NAMALWA (cell line): ENCODE data around the gene UVRAG.
"Not testable (repeated sequence)": the region's sequence is repeated elsewhere in the genome, so short reads cannot be mapped to it uniquely, and the experiment has no call there.

Experiments
- DNase-seq: peaks from one replicate; pipeline ENCODE4 v3.0.0-alpha.2; 2015; ENCODE audit warnings: low spot score

UVRAG gene

GRCh38 chr11:75968021-75968625 is 153.1 kb downstream of the UVRAG start:
- no peak for DNase-seq

- DNase-seq, result no peak
Measured at GRCh38 chr11:75969626-75970308, 154.8 kb downstream of the UVRAG start.

- not testable (repeated sequence) for DNase-seq
Measured at GRCh38 chr11:75973710-75974109, 158.7 kb downstream of the UVRAG start.

DNA sequence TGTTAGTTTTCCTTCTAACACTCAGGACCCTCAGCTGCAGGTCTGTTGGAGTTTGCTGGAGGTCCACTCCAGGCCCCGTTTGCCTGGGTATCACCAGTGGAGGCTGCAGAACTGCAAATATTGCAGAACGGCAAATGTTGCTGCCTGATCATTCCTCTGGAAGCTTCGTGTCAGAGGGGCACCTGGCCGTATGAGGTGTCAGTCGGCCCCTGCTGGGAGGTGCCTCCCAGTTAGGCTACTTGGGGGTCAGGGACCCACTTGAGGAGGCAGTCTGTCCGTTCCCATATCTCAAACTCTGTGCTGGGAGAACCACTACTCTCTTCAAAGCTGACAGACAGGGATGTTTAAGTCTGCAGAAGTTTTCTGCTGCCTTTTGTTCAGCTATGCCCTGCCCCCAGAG is 164.1 kb downstream of the UVRAG start:
- not testable (repeated sequence) for DNase-seq

DNA sequence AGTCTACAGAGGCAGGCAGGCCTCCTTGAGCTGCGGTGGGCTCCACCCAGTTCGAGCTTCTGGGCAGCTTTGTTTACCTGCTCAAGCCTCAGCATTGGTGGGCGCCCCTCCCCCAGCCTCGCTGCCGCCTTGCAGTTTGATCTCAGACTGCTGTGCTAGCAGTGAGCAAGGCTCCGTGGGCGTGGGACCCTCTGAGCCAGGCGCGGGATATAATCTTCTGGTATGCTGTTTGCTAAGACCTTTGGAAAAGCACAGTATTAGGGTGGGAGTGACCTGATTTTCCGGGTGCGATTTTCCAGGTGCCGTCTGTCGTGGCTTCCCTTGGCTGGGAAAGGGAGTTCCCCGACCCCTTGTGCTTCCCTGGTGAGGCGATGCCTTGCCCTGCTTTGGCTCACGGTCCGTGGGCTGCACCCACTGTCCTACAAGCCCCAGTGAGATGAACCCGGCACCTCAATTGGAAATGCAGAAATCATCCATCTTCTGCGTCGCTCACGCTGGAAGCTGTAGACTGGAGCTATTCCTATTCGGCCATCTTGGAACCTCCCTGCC is 164.5 kb downstream of the UVRAG start:
- not testable (repeated sequence) for DNase-seq

GRCh38 chr11:75980031-75980430 is 165.0 kb downstream of the UVRAG start:
- DNase-seq, result no peak

DNA sequence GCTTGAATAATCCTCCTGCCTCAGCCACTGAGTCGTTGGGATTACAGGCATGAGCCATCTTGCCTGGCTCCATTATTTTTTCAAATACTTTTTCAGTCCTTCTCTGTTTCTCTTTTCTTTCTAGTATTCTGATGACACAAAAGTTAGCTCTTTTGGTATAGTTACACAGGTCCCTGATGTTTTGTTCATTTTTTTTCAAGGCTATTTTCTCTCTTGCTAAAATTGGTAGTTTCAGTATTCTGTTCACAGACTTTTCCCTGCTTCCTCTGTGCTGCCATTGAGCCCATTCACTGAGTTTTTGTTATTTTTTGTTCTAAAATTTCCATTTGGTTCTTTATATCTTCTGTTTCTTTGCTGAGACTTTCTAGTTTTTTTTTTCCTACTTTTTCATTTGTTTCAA is 166.5 kb downstream of the UVRAG start:
- no peak for DNase-seq

- no peak for DNase-seq
Measured at GRCh38 chr11:75982309-75982708, 167.3 kb downstream of the UVRAG start.

DNA sequence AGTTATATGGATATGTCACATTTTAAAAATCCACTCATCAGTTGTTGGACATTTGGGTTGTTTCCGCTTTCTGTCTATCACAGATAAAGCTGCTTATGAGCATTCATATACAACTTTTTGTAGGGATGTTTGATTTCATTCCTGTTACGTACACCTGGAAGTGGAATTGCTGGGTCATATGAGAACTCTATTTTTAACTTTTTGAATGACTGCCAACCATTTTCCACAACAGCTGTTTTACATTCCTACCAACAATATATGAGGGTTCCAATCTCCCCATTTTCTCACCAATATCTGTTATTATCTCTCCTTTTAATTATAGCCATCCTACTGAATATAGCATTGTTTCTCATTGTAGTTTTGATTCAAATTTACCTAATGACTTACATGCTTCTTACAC is 172.0 kb downstream of the UVRAG start:
- DNase-seq, result no peak

DNA sequence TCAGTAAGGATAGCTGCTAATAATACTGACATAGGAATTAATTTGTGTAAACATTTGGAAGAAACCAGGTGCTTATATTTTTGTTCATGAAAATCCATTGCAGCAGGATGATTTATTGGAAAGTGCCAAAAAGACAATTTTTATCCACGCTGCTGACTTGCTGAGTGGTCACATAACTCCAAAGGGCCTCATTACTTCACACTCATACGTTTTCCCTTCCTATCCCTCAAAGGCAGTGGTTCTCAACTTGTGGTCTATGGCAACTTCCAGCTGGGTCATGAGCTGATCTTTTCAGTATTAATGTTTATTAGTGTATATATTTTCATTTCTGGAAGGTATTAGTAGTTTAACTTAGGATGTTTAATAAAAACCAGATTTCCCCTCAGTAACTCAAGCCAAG is 178.1 kb downstream of the UVRAG start:
- no peak for DNase-seq

DNA sequence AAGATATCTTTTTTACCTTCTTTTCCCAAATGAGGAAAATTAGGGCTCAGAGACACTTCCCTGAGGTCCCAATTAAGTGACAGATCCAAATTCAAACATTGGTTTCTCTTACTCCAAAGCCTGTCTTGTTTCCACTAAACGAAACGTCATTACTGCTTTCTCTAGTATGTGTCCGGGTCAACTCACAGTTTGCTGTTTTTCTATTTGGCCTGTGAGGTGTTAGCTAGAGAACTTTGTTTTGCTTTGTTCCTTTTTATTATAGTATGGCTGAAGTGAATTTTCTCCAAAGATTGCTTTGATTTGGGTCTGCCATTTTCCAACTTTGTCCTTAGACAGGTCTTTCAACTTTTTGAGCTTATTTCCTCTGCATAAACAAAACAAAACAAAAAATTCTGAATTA is 179.6 kb downstream of the UVRAG start:
- no peak for DNase-seq

DNA sequence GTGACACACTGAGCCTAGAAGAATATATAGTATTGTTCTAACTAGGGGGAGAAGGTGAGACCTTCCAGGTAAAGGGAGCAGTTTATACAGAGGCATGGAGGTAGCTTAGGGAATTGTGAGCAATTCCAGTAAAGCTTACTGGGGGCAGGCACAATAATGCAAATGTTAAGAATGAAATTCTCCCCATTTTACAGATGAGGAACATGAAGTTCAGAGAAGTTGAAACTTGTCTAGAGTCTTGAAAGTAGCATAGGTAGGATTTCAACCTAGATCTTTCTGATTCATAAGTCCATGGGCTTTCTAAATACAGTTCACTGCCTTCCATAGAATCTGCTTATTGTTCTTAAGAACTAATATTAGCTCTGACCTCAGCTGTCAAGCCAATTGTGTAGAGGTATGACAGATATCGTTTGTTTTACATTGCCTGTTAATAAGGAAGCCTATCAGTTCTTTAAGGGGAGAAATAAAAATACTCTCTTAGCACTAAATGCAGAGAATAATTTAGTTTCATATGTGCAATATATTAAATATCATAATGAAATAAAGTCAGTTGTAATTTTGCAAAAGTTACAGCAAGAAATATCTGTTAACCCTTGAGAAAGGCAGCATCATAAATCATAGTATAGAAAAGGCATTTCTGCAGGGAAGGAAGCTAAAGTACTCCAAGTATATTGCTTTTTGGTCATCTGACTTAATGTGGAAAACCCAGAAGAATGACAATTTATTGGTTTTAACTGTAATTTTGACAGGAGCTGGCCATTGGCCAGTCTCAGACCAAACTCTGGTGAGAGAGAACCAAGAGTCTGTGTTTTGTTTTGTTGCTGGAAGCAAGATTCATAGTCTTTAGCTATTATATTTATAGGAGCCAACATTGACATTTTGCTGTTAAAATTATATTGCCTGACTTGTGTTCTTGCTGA is 181.8 kb downstream of the UVRAG start:
- no peak for DNase-seq

DNA sequence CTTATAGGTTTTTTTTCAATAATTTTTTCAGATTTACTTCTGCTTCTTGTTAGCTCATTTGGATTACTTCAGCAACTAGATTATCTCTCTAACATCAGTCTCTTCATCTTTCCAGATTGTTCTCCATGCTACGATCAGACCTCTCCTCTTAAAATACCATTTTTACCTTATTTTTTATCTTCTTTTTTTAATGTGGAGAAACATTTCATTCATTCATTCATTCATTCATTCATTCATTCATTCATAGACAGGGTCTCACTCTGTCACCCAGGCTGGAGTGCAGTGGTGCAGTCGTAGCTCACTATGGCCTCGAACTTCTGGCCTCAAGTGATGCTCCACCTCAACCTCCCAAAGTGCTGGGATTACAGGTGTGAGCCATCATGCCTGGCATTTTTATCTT is 189.4 kb downstream of the UVRAG start:
- DNase-seq, result no peak

DNA sequence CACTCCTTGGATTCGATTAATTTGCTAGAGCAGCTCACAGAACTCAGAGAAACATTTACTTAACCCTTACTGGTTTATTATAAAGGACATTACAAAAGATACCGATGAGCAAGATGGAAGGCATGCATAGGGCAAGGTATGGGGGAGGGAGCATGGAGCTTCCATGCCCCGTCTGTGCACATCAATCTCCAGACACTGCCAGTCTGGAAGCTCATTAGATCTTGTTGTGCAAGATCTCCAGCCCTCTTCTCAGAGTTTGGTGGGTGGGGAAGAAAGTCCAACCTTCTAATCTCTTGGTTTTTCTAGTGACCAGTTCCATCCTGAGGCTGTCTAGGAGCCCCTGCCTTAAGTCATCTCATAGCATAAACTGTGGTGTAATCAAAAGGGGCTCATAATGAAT is 190.7 kb downstream of the UVRAG start:
- no peak for DNase-seq

DNA sequence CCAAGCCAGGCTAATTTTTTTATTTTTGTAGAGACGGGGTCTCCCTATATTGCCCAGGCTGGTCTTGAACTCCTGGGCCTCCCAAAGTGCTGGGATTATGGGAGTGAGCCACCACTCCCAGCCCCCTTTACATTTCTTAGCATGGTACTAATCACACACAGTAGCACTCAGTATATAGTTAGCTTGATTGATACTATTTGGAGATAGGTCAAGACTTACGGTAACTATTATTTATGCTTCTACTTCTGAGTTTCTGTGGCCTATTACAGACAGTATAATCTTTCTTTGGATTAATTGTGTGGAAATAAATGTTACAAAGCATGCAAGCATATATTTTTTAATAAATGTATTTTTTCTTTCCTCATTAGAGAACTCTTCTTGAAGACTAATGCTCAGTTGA is 192.2 kb downstream of the UVRAG start:
- DNase-seq, result no peak

GRCh38 chr11:76008474-76008873 is 193.5 kb downstream of the UVRAG start:
- no peak for DNase-seq

- DNase-seq, result no peak
Measured at GRCh38 chr11:76010051-76010450, 195.0 kb downstream of the UVRAG start.

DNA sequence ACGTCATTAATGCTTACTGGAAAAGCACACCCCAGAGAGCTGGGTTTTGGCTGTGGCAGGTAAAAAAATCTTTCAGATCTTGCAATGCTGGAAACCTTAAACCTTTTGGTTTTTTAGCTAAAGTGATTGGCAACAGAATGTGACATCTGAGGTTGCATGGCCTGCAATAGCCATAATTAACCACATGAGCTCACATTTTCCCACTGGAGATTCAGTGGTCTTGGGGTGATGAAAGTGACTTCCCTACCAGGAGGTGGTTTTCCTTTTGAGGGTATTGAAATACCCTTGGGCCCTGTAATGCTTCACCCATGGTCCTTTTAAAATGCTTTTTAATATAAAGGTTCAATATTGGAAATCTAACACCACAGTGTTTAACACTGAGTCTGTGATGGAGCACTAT is 198.5 kb downstream of the UVRAG start:
- DNase-seq, result no peak

GRCh38 chr11:76023236-76024068 is 208.4 kb downstream of the UVRAG start:
- no peak for DNase-seq

DNA sequence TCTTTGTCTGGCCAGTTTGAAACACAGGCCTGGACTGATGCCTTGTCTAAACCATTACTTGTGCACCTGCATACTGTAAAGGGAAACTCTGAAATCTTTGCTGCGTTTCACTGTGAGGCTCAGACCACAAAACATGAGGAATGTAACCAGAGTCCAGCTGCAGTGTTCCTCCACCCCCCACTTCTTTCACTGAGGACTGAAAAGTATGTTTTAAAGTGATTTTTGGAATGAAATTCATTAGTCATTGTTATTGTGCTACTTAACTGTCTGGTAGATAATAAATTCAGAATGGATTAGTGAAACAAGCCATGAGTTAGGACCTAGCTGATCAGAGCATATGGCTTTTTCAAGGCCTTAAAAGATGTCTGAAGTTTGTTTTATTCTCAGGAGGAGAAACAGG is 210.1 kb downstream of the UVRAG start:
- no peak for DNase-seq

GRCh38 chr11:76025817-76026216 is 210.8 kb downstream of the UVRAG start:
- DNase-seq, result no peak

- no peak for DNase-seq
Measured at GRCh38 chr11:76026281-76026680, 211.3 kb downstream of the UVRAG start.
